ENCODE data around the gene ZSCAN10.
"Not testable (repeated sequence)": the region's sequence is repeated elsewhere in the genome, so short reads cannot be mapped to it uniquely, and the experiment has no call there.

ZSCAN10 gene

GRCh38 chr16:3085868-3086595 is 13.1 kb downstream of the ZSCAN10 start:
- DNase-seq (ENCODE audit: low read depth), result no peak

- DNase-seq (ENCODE audit: low read depth), result no peak
These were observed 14.0 kb downstream of the ZSCAN10 start for GRCh38 chr16:3084969-3085670.

GRCh38 chr16:3084491-3084890 is 14.6 kb downstream of the ZSCAN10 start:
- no peak for DNase-seq (ENCODE audit: low read depth)

- DNase-seq (ENCODE audit: low read depth), result not testable (repeated sequence)
These were observed 15.7 kb downstream of the ZSCAN10 start for GRCh38 chr16:3083408-3083807.

- DNase-seq (ENCODE audit: low read depth), result not testable (repeated sequence)
These were observed 17.1 kb downstream of the ZSCAN10 start for GRCh38 chr16:3081957-3082356.

- DNase-seq (ENCODE audit: low read depth), result no peak
These were observed 19.1 kb downstream of the ZSCAN10 start for GRCh38 chr16:3080024-3080423.

- no peak for DNase-seq (ENCODE audit: low read depth)
These were observed 22.5 kb downstream of the ZSCAN10 start for GRCh38 chr16:3076577-3076976.

- DNase-seq (ENCODE audit: low read depth), result not testable (repeated sequence)
These were observed 23.1 kb downstream of the ZSCAN10 start for GRCh38 chr16:3075946-3076345.

GRCh38 chr16:3075523-3075915 is 23.6 kb downstream of the ZSCAN10 start:
- no peak for DNase-seq (ENCODE audit: low read depth)

- DNase-seq (ENCODE audit: low read depth), result no peak
These were observed 24.1 kb downstream of the ZSCAN10 start for GRCh38 chr16:3074860-3075522.

- DNase-seq (ENCODE audit: low read depth), result no peak
These were observed 25.6 kb downstream of the ZSCAN10 start for GRCh38 chr16:3073448-3073847.

- not testable (repeated sequence) for DNase-seq (ENCODE audit: low read depth)
These were observed 26.4 kb downstream of the ZSCAN10 start for GRCh38 chr16:3072576-3073263.

- not testable (repeated sequence) for DNase-seq (ENCODE audit: low read depth)
These were observed 26.9 kb downstream of the ZSCAN10 start for GRCh38 chr16:3072148-3072547.

- no peak for DNase-seq (ENCODE audit: low read depth)
These were observed 27.4 kb downstream of the ZSCAN10 start for GRCh38 chr16:3071655-3072054.

GRCh38 chr16:3070608-3071111 is 28.4 kb downstream of the ZSCAN10 start:
- no peak for DNase-seq (ENCODE audit: low read depth)

- not testable (repeated sequence) for DNase-seq (ENCODE audit: low read depth)
These were observed 29.9 kb downstream of the ZSCAN10 start for GRCh38 chr16:3069146-3069545.

- DNase-seq (ENCODE audit: low read depth), result no peak
These were observed 30.6 kb downstream of the ZSCAN10 start for GRCh38 chr16:3068487-3068886.

GRCh38 chr16:3066440-3066748 is 32.7 kb downstream of the ZSCAN10 start:
- DNase-seq (ENCODE audit: low read depth), result no peak

GRCh38 chr16:3065742-3066439 is 33.2 kb downstream of the ZSCAN10 start:
- no peak for DNase-seq (ENCODE audit: low read depth)

GRCh38 chr16:3065069-3065741 is 33.9 kb downstream of the ZSCAN10 start, which contains the start of gene IL32:
IL32 (plus strand) TSS chr16:3065640; CDS start chr16:3065812, 172 bp downstream.
- DNase-seq (ENCODE audit: low read depth), result peak; percentile 39

Data from fibroblast of gingiva (primary cell).